ENCODE measurements around the gene GFRA1.

DNA sequence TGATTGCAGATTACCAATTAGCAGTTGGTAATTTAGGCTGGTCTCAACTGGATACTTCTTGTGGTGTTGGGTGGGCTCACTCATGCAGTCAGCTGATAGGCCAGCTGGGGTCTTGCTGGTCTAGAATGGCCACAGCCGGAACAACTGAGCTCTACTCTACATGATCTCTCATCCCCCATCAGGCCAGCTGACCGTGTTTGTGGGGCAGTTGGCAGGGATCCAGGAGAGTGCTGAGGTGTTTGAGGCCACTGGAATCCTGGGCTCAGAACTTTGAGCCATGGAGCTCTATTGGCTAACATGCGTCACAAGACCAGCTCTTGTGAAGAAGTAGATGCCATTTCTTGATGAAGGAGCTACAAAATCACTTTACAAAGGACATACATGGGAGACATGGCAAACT lies 242.4 kb downstream of the GFRA1 start:
- no peak for TF ChIP-seq POLR2A (IDR thresholded peaks at IDR 0.05)
- TF ChIP-seq, protein P1, sequence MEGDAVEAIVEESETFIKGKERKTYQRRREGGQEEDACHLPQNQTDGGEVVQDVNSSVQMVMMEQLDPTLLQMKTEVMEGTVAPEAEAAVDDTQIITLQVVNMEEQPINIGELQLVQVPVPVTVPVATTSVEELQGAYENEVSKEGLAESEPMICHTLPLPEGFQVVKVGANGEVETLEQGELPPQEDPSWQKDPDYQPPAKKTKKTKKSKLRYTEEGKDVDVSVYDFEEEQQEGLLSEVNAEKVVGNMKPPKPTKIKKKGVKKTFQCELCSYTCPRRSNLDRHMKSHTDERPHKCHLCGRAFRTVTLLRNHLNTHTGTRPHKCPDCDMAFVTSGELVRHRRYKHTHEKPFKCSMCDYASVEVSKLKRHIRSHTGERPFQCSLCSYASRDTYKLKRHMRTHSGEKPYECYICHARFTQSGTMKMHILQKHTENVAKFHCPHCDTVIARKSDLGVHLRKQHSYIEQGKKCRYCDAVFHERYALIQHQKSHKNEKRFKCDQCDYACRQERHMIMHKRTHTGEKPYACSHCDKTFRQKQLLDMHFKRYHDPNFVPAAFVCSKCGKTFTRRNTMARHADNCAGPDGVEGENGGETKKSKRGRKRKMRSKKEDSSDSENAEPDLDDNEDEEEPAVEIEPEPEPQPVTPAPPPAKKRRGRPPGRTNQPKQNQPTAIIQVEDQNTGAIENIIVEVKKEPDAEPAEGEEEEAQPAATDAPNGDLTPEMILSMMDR (IDR thresholded peaks at IDR 0.05 in 8 of 11, conservative IDR thresholded peaks at IDR 0.05 in 3 of 11), result no peak
- TF ChIP-seq POLR2AphosphoS5 (IDR thresholded peaks at IDR 0.05), result no peak

Measured in spleen (tissue), 7 donors.